Hematopoietic multipotent progenitor cell treated with erythropoietin and hydrocortisone succinate and interleukin-3 and kit ligand, for 17 days (in vitro differentiated cells): Measurements from ENCODE around the gene MIA2.

Source experiments
- DNase-seq: peaks from one replicate; pipeline ENCODE4 v3.0.0-alpha.2; 2015; ENCODE audit warnings: low spot score

Gene MIA2

DNA sequence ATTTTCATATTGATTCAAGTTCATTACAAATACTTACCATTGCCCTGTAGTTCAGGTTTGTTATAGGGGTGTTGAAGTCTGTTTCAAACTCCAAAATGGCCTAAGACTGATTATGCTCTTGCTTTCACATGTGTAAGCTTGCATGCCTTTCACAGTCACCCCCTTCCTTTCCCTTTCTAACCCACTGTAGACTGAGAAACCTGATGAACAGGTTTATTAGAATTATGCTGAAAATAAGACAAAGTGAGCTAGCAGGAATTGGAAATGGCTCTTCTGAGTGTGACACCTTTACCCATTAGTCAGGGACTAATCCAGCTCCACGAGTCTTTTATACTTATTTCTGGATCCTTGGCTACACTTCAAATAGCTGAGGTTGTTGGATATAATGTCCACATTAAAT is 159.6 kb downstream of the MIA2 start:
- DNase-seq: no peak

DNA sequence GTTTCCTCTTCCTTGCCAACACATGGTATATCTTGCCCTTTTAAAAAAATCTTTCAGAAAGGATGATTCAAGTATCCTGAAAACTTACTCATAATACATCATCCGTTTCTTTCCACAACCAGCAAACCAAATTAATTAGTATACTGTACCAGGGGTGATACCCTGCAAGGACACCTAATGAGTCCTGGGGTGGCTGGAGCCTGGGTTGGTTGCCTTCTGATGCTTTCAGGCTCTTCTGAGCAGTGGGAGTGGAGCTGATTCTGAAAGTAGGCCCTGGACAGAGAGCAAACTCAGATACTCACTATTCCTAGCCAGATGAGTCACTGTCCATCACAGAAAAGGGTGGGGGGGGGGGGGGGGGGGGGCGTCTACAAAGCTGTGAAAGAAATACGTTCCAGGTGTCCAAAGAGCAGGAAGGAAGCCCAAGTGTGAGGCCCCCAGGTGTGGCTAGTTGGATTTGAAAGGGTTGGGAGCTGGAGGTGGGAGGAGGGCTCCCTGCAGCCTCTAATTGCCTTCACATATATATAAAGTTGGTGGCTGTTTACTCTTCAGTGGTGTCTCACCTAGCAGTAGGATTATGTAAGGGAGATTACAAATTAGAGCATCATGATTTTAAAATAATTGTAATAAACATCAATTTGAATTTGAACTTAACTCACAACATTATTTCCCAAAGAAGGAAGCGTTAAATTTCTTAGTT is 162.0 kb downstream of the MIA2 start:
- DNase-seq: no peak

DNA sequence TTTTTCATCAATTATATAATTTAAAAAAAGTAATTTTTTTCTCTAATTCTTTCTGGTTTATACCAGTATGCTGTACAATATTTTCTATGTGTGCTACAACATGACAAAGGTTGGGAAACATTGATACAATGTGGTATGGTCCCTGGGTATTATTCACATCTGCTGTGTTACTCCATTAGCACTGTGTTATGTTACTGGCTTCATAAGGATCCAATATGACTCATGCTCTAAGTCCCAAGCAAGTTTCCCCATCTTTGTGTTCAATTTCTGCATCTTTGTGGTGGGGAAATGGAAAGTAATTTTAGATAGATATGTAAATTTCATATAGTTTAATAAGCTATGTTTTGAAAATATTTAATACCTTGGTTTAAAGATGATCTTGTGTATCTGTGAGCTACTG is 162.7 kb downstream of the MIA2 start:
- DNase-seq: no peak

DNA sequence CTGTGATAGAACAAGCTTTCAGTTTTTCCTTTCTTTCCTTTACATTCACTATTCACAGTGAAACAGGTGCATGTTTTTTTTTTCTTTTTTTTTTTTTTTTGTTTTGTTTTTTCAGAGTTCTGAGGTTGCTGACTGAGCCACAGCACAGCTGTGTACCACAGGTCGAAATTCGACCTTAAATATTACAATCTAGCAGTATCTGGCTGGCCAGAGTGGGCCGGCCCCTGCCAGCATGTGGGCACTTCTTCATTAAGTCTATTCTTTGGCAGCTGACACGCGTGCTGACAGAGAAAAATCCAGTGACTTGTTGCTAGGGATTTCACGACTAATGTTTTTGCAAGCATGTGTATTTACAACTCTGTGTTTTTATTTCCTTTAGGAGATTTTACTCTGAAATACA is 164.7 kb downstream of the MIA2 start:
- DNase-seq: no peak

DNA sequence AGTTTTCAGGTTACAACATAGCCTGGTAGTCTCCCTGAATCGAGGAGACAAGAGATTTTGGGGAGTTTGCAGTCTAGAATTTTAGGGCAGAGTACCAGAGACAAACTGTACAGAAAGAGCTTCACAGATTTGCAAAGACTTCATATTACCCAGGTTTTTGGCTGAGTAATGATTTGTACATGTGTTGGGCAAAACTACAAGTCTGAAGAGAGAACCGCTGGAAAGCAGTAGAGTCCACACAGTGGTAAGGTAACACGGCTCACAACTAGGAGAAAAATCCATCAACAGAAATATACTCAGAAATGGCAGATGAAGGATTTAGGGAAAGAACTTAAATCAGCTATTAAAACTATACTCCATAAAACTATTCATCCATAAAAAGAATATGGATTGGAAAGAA is 172.8 kb downstream of the MIA2 start:
- no peak for DNase-seq

DNA sequence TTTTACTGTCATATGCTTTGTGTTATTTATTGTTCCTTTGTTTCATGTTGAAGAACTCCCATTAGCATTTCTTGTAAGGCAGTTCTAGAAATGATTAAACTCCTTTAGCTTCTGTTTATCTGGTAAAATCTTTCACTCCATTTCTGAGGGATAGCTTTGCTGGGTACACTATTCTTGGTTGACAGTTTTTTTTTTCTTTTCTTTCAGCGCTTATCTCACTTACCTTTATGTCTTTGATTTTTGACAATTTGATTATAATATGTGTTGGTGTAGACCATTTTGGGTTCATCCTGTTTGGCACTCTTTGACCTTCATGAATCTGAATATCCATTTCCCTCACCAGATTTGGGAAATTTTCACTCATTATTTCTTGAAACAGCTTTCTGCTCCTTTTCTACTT is 182.4 kb downstream of the MIA2 start:
- DNase-seq: no peak

DNA sequence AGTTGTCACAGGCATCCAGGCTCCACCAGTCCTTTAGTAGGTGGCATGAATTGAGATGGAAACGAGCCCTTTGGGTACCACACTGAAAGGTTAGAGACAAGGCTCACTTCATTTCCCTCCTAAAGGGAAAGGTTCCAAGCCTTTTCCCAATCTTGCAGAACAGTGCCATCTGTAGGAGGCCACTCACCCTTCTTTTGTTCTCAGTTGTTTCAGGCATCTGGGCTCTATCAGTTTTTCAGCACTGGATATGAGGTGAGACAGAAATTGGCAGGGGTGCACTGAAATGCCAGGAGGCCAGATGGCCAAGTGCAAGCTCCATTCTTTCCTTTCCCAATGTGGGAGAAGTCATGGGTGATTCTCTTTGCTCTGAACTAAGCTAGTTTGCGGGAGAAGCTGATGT is 183.3 kb downstream of the MIA2 start:
- DNase-seq: no peak

DNA sequence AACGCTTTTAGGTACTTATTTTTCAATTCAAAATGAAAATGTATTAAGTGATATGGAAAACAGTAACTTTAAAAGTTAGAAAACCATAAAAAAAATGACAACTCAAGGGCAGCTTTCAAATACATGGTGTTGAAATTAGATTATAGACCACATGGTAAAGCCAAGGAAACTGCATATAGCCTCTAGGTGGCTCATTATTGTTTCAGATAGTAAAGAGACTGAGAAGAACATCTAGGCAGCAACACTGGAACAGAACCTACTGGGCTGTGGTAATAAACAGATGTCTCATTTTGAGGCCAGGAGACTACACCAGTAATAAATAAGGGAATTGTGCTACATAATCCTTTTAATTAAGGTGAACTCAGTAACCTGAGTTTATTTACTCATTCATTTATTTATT is 185.6 kb downstream of the MIA2 start:
- no peak for DNase-seq

DNA sequence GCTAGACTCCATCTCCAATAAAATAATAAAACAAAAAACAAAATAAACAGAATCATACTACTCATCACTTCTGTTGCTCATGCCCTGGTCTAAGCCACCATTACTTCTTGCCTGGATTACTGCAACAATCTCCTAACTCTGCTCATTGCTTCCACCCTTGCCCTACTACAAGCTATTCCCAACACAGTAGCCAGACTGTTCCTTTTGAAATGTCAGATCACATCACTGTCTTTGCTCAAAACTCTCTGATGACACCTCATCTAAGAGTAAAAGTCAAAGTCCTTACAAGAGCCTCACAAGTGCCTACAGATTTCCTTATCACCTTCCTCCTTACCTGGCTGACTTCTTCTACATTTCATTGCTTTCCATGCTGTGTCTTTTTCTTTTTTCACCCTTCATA is 188.5 kb downstream of the MIA2 start:
- DNase-seq: no peak

DNA sequence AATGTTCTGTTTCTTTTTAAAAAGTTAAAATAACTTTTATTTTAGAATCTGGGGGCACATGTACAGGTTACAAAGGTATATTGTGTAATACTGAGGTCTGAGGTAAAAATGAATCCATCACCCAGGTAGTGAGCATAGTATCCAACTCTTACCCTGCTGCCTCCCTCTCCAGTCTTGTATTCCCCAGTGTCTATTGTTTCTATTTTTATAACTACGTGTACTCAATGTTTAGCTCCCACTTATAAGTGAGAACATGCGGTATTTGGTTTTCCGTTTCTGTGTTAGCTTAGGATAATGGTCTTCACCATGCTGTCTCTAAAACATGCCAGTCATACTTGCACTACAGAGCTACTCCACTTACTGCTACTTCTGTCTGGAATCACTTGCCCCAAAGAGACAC is 190.1 kb downstream of the MIA2 start:
- DNase-seq: no peak

DNA sequence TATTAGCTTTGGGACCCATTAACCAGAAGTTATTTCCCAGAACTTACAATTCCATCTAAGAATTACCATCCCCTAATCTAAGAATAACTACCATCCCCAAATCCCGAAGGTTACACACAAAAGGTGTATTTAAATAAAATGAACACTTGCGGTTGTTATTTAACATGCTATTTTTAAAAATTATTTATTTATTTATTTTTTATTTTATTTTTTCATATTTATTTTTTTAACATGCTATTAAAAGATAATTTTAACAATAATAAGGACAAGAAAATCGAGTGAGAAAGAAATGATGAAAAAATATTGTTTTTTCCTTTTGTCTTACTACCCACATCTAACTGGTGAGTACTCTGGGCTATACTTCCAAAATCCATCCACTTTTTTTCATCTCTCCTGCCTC is 192.2 kb downstream of the MIA2 start:
- no peak for DNase-seq

DNA sequence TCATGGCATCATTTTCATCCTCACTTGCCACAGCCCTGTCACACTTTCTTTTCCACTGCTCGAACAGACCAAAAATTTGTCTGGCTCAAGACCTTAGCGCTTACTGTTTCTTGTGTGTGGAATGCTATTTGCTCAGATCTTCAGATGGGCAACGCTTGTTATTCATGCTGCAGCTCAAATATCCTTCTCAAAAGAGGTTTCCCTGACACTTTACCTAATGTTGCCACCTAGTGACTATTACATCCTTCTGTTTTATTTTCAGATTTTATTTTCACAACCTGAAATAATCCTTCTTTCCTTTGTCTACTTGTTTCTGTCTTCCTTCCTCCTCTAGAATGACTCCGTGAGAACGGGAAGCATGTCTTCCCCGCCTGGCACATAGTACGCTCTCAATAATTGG is 192.9 kb downstream of the MIA2 start:
- DNase-seq: no peak

DNA sequence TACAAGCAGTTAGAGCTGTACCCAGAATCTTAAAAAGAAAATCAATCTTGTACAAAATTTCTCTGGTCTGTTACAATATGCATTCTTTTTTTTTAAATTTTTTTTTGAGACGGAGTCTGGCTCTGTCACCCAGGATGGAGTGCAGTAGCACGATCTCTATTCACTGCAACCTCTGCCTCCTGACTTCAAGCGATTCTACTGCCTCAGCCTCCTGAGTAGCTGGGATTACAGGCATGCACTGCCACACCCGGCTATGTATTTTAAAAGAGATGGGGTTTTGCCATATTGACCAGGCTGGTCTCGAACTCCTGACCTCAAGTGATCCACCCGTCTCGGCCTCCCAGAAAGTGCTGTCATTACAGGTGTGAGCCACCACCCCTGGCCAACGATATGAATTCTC is 194.4 kb downstream of the MIA2 start:
- no peak for DNase-seq

DNA sequence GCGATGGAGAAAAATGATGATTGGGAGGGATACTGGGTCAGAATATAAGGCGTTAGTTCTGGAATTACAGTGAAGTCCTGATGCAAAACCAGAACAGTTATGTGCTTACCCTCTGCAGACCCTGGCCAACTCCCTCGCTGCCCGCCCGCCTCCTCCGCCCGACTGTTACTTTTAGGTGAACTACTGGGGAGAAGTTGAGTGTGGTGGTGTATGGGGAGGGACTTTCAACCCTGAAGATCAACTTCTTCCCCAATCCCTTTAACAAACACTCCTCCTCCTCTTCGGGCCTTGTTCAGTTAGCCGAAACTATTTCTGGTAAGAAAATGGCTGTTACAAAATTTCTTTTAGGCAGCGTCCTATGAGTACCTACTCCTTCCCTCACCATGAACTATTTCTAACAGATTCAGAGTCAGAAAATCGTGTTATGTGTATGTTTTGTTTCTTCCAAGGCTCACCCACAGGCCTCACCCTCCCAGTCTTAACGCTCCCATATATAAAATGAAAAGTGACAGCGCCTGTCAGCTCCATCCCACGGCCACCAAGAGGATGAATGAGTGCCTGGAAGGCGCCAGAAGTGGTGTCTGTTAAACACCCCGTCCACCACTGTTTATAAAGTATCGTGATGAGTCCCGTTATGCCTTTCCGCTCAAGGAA is 197.2 kb downstream of the MIA2 start:
- DNase-seq: no peak

DNA sequence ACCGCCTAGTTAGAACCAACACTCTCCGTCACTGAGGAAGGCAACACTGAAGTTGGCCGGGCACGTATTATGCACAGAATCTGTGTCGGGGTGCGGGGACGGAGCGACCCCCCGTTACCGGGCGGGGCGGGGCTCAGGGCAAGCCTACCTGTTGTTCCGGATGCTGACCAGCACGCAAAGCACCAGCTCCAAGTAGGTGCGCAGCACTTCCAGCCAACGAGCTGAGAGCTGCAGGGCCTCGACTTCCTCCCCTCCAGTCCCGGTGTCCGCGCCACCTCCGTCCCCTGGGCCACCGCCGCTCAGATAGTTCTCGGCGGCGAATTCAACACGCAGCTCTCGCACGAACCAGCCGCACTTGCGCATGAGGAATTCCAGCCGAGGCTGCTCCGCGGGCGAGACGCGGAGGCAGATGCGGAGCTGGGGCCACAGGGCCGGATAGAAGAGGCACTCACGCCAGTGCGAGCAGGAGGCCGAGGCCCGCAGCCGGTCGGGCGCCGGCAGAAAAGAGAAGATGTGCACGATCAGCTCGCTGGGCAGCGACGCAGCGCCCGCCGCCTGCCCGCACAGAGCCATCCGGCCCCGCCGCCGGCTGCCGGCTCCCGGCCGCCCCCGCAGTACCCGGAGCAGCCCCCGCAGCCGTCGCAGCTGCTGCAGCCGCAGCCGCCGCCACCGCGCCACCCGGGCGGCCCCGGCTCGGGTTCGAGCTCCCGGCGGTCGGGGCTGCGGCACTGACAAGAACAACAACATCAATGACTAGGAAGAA is 197.9 kb downstream of the MIA2 start:
- peak; percentile 60 for DNase-seq

DNA sequence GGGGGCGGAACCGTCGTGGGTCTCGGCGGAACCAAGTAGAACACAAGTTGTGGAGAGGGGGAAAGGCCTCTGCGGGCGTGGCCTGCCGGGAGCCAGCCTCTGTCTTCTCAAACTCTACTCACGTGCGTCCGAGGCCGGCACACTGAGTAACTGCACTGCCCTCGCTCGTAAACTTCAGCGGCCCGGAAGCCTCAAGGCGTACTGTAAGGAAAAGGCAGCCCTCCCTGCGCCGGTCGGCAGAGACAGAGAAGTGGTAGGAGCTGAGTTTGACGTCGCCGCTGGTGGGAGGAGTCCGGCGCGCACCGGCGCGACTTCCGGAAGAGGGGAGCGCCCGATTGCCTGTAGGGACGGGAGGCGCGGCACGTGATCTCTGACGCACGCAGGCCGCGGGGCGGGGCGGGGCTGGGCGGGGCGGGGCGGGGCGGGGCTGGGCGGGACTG is 198.5 kb downstream of the MIA2 start, which contains the start of gene FBXO33:
Gene FBXO33, minus strand, starts transcription at position 255 of the 440 bp plus-strand sequence. CDS start 271 bp downstream, outside the sequence.
- DNase-seq: peak; percentile 97

DNA sequence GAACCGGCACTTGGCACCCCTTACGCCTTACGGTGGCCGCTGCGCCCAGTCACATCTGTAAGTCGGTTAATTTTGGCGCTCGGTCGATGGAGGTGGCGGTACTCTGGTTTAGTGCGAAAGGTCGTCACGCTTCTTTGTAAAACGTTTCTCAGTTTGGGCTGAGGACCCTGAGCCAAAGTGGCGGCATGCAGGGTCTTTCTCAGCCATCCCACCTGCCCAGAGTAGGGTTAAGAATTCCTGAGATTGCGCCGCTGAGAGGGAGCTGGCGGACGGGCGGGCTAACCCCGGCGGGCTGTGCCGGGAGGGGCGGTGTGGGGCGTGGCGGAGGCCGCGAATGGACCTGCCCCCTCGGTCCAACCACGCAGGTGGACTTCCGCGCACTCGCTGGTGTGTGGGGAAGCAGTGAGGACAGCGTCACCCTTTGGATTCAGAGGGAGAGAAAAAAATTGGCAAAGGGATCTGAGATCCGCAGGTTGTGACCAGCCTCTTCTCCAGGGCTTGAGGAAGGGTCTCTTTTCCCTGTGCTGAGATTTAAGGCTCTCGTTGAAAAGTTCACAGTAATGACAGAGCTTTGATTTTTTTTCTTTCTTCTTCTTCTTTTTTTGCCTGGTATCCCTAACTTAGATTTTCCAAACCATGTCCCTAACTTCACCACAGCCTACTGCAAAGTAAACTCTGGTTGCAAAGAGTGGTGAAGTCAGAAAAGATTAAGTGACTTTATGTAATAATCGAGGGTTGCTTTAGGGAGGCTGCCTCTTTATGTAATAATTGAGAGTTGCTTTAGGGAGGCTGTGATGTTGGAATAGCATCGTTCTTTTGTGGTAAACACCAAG is 199.1 kb downstream of the MIA2 start:
- no peak for DNase-seq

DNA sequence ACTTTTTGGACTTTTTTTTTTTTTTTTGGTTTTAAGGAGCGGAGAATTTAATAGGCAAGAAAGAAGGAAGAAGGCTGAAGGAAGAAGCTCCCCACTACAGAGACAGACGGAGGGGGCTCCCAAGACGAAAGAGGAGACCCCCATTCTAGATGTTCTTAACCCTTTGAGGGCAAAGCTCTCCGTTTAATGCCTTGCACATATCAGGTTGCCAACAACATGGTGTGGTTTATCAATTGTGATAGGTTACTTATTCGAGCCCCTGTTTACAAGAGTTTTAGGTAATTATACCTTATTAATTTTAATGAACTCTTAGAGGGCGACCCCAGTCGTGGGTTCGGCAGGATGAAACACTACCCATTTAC is 199.7 kb downstream of the MIA2 start:
- no peak for DNase-seq

DNA sequence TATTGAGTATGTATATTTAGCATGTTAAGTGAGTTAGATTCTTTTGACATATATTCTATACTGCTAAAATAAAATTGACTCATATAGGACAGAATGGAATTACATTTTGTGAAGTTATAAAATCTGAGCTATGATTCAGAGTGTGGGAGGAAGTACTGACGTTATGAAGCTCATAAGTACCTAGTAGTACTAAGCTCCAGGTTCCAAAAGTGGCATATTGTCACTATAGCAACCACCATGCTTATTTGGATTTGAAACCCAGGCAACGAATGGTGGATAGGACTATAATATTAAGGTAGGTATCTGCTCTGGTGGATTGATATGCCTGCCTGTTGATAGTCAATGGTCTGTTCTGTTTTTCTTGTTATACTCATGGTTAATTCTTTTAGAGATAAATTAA is 200.7 kb downstream of the MIA2 start:
- DNase-seq: no peak

DNA sequence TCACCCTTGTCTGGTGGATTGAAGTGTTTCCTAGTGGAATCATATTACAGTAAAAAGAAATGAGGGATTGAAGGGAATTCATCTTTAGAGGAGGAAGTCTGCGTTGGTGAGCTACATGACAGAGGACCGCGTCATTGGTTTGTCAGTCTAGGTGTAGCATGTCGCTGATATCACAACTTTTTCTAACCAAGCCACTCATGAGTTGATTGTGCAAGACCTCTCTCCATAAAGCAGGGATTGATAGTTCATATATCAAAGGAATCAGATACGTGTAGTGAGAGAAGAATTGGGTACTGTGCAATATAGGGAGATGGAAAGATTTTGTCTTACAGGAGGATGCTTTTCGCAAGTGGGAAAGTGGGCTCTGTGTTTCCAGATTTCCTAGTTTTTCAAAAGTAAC is 201.5 kb downstream of the MIA2 start:
- no peak for DNase-seq
